Fibroblast of the conjunctiva (primary cell): Measurements from ENCODE around the gene MARCHF11.

ENCODE experiments used
- DNase-seq: peaks from one replicate; pipeline ENCODE4 v3.0.0-alpha.2; 2010; ENCODE audit warnings: low read depth

MARCHF11 gene

GRCh38 chr5:16131878-16132277, 47.7 kb downstream of the MARCHF11 start:
- DNase-seq, result no peak

- DNase-seq, result no peak
These were observed 50.6 kb downstream of the MARCHF11 start for GRCh38 chr5:16128944-16129343.

- DNase-seq, result no peak
These were observed 51.6 kb downstream of the MARCHF11 start for GRCh38 chr5:16127865-16128544.

- no peak for DNase-seq
These were observed 59.0 kb downstream of the MARCHF11 start for GRCh38 chr5:16120579-16120978.

- no peak for DNase-seq
These were observed 59.8 kb downstream of the MARCHF11 start for GRCh38 chr5:16119790-16120189.

GRCh38 chr5:16115140-16115539, 64.5 kb downstream of the MARCHF11 start:
- no peak for DNase-seq

- DNase-seq, result no peak
These were observed 71.2 kb downstream of the MARCHF11 start for GRCh38 chr5:16108418-16108817.

- no peak for DNase-seq
These were observed 74.6 kb downstream of the MARCHF11 start for GRCh38 chr5:16104961-16105360.

- DNase-seq, result no peak
These were observed 84.0 kb downstream of the MARCHF11 start for GRCh38 chr5:16095612-16096011.

- DNase-seq, result no peak
These were observed 89.3 kb downstream of the MARCHF11 start for GRCh38 chr5:16090270-16090669.

GRCh38 chr5:16082982-16083381, 96.6 kb downstream of the MARCHF11 start:
- no peak for DNase-seq

- no peak for DNase-seq
These were observed 97.5 kb downstream of the MARCHF11 start for GRCh38 chr5:16082053-16082452.

- no peak for DNase-seq
These were observed 98.1 kb downstream of the MARCHF11 start for GRCh38 chr5:16081376-16081955.

- no peak for DNase-seq
These were observed 102.9 kb downstream of the MARCHF11 start for GRCh38 chr5:16076657-16077056.

- DNase-seq, result no peak
These were observed 105.2 kb downstream of the MARCHF11 start for GRCh38 chr5:16074358-16074757.

- no peak for DNase-seq
These were observed 107.0 kb downstream of the MARCHF11 start for GRCh38 chr5:16072616-16073015.

- DNase-seq, result no peak
These were observed 112.2 kb downstream of the MARCHF11 start for GRCh38 chr5:16067415-16067814.

- DNase-seq, result no peak
These were observed 112.8 kb downstream of the MARCHF11 start for GRCh38 chr5:16066810-16067209.

GRCh38 chr5:16066320-16066719, 113.3 kb downstream of the MARCHF11 start:
- no peak for DNase-seq

- no peak for DNase-seq
These were observed 113.8 kb downstream of the MARCHF11 start for GRCh38 chr5:16065831-16066230.

- DNase-seq, result no peak
These were observed 115.3 kb downstream of the MARCHF11 start for GRCh38 chr5:16064135-16064893.

- no peak for DNase-seq
These were observed 118.4 kb downstream of the MARCHF11 start for GRCh38 chr5:16061163-16061562.

GRCh38 chr5:16057277-16057676, 122.3 kb downstream of the MARCHF11 start:
- no peak for DNase-seq
